ENCODE measurements around the gene CRYBB1.

Gene CRYBB1

DNA sequence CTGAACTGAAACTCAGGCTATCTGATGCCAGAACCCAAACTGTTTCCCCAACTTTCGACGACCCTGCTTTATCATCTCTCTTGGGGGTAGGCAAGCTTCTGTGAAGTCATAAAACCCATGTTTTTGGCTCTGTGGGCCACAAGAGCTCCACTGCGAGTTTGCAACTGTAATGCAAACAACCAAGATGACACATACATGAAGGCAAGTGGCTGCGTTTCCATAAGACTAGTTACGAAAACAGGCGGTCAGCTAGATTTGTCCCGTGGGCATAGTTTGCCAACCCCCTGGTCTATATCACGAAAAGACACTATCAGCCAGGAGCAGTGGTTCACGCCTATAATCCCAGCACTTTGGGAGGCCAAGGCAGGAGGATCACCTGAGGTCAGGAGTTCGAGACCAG, 65.4 kb downstream of the CRYBB1 start:
- Histone ChIP-seq H3K4me3 (ENCODE audit: low read length in 2 of 2) (no peak overlapping the region), H3K4me1 (ENCODE audit: control insufficient read depth, insufficient read depth, low read length) (no peaks in the 10 kb centered on the region), H3K9me3 (ENCODE audit: control insufficient read depth in 2 of 2, low read length in 2 of 2) (no peaks in the 10 kb centered on the region), H3K27ac (ENCODE audit: low read length) (no peak overlapping the region), H3K27me3 (ENCODE audit: control insufficient read depth in 1 of 2, insufficient read depth in 2 of 2, low read length in 2 of 2) (no peaks in the 10 kb centered on the region), H3K9ac (ENCODE audit: low read length in 2 of 2) (no peak overlapping the region), H3K36me3 (ENCODE audit: control insufficient read depth in 2 of 2, insufficient read depth in 2 of 2, low read length in 2 of 2) (no peaks in the 10 kb centered on the region)

DNA sequence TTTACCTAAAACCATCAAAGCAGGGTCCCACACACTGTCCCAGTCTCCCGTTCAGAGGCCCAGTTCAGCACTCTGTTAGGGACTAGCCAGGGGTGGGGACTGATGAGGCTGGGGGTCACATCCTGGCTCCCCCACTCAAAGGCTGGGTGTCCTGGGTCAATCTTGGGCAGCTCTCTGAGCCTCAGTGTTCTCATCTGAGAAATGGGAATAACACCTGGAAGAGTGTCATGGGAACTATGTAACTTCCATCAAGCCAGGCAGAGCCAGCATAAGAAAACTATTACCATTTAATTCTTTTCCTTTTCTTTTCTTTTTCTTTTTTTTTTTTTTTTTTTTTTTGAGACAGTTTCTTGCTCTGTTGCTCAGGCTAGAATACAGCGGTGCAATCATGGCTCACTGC, 66.3 kb downstream of the CRYBB1 start:
- Histone ChIP-seq H3K27ac (ENCODE audit: low read length) (no peak overlapping the region), H3K27me3 (ENCODE audit: control insufficient read depth in 1 of 2, insufficient read depth in 2 of 2, low read length in 2 of 2) (no peaks in the 10 kb centered on the region), H3K9me3 (ENCODE audit: control insufficient read depth in 2 of 2, low read length in 2 of 2) (no peaks in the 10 kb centered on the region), H3K4me1 (ENCODE audit: control insufficient read depth, insufficient read depth, low read length) (no peaks in the 10 kb centered on the region), H3K36me3 (ENCODE audit: control insufficient read depth in 2 of 2, insufficient read depth in 2 of 2, low read length in 2 of 2) (no peaks in the 10 kb centered on the region), H3K4me3 (ENCODE audit: low read length in 2 of 2) (no peak overlapping the region), H3K9ac (ENCODE audit: low read length in 2 of 2) (no peak overlapping the region)

GRCh38 chr22:26550498-26551033, 67.3 kb downstream of the CRYBB1 start:
- H3K4me3 ChIP-seq (ENCODE audit: low read length in 2 of 2), result no peak overlapping the region

GRCh38 chr22:26549902-26550497, 67.8 kb downstream of the CRYBB1 start:
- no peak overlapping the region for H3K27ac ChIP-seq (ENCODE audit: low read length)
- no peaks in the 10 kb centered on the region for H3K36me3 ChIP-seq (ENCODE audit: control insufficient read depth in 2 of 2, insufficient read depth in 2 of 2, low read length in 2 of 2)
- H3K9me3 ChIP-seq (ENCODE audit: control insufficient read depth in 2 of 2, low read length in 2 of 2), result no peaks in the 10 kb centered on the region
- no peaks in the 10 kb centered on the region for H3K4me1 ChIP-seq (ENCODE audit: control insufficient read depth, insufficient read depth, low read length)
- H3K4me3 ChIP-seq (ENCODE audit: low read length in 2 of 2), result no peak overlapping the region
- no peak overlapping the region for H3K9ac ChIP-seq (ENCODE audit: low read length in 2 of 2)
- H3K27me3 ChIP-seq (ENCODE audit: control insufficient read depth in 1 of 2, insufficient read depth in 2 of 2, low read length in 2 of 2), result no peaks in the 10 kb centered on the region

More at GRCh38 chr22:26550498-26551033, 67.3 kb downstream of the CRYBB1 start:
- Histone ChIP-seq H3K27ac (ENCODE audit: low read length) (no peak overlapping the region), H3K36me3 (ENCODE audit: control insufficient read depth in 2 of 2, insufficient read depth in 2 of 2, low read length in 2 of 2) (no peaks in the 10 kb centered on the region), H3K4me1 (ENCODE audit: control insufficient read depth, insufficient read depth, low read length) (no peaks in the 10 kb centered on the region), H3K9me3 (ENCODE audit: control insufficient read depth in 2 of 2, low read length in 2 of 2) (no peaks in the 10 kb centered on the region), H3K9ac (ENCODE audit: low read length in 2 of 2) (no peak overlapping the region), H3K27me3 (ENCODE audit: control insufficient read depth in 1 of 2, insufficient read depth in 2 of 2, low read length in 2 of 2) (no peaks in the 10 kb centered on the region)

Measured in stomach smooth muscle (tissue), 2 donors.